HG03064 (cell line): Measurements from ENCODE around the gene FUT4.

ENCODE experiments used
- ATAC-seq: cut with Tn5 transposase; IDR thresholded peaks from one replicate; pipeline ENCODE4 v1.9.1; 2021; ENCODE audit warnings: low read depth; ENCODE audit not compliant: unreplicated experiment

Gene FUT4

GRCh38 chr11:94597896-94598295 lies 54.2 kb downstream of the FUT4 start:
- no peak for ATAC-seq
